ENCODE measurements around the gene KIRREL3.

Gene KIRREL3

GRCh38 chr11:126479178-126479930, 521.2 kb downstream of the KIRREL3 start:
- no peak for DNase-seq

- DNase-seq, result no peak
Observed at GRCh38 chr11:126478466-126478865, 522.1 kb downstream of the KIRREL3 start.

GRCh38 chr11:126477535-126478305, 522.9 kb downstream of the KIRREL3 start:
- peak; percentile 29 for DNase-seq

DNA sequence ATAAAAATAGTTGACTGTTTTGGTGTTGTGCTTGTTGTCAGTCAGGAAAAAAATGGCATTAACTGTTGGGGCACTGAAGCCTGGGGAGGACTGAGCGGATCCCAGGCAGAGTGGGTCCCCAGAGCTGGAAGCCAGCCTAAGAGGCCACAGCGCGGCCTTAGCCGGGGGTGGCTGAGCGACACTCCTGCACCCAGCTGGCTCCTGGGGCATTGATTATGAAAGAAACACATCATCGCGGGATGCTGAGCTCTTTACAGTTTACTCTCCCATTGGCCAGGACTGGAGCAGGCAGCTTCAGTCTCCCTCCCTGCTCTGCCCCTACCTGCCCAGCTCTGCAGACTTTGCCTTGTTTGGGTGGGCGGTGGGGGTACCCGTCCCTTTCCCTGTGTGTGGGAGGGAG, 523.6 kb downstream of the KIRREL3 start:
- no peak for DNase-seq

- no peak for DNase-seq
Observed at GRCh38 chr11:126476266-126476924, 524.2 kb downstream of the KIRREL3 start.

GRCh38 chr11:126475014-126475991, 525.3 kb downstream of the KIRREL3 start:
- DNase-seq, result no peak

- DNase-seq, result no peak
Observed at GRCh38 chr11:126474220-126474619, 526.4 kb downstream of the KIRREL3 start.

DNA sequence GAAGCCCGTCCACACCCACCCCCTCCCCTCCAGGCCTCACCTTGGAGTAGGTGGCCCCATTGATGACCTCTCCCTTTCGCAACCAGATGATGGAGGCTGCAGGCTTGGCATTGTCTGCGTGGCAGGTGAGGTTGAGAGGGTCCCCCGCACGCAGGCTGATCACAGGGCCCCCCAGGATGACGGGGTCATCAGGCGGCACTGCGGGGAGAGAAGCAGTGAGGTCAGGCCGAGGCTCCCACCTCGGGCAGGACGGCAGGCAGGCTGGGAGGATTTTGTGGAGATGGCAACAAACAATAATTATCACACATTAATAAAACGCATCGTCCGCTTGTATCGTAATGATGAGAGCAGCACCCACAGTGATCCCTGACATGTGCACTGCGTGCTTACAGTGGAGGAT, 527.3 kb downstream of the KIRREL3 start:
- no peak for DNase-seq

DNA sequence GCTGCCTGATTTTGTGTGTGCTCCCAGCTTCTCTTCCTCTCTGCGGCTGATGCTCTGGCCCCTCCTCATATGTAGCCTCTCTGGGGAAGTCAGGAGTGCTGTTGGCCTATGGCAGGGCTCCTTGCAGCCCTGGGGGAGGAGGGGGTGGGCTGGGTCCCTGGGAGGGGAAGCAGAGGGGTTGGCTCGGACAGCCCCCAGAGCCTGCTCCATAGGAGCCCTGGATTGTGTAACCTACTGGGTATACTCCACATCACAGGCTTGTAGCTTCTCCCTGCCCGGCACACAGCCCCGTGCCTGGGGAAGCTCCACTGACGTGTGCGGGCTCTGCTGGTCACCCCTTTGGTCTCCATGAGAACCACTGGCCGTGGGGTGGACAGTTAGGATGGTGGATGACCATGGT, 531.3 kb downstream of the KIRREL3 start:
- DNase-seq, result no peak

DNA sequence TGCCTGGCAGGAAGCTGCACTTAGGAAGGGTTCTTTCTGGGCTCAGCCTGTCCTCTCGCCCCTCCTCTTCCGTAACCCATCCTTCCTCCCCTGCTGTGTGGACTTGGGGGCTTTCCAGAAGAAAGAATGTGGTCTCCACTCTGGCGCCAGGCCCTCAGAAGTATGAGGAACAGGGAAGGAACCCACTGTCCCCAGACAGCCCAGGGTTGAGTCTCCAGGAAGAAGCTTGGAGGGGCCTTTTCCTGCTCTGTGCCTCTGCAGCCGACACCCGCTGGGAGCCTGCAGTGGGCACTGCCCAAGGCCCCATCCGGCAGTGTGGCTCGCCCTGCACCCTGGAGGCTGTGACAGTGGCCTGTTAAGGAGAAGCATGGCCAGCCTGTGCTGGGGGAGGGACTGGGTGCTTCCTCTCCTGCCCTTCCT, 532.5 kb downstream of the KIRREL3 start:
- no peak for DNase-seq

DNA sequence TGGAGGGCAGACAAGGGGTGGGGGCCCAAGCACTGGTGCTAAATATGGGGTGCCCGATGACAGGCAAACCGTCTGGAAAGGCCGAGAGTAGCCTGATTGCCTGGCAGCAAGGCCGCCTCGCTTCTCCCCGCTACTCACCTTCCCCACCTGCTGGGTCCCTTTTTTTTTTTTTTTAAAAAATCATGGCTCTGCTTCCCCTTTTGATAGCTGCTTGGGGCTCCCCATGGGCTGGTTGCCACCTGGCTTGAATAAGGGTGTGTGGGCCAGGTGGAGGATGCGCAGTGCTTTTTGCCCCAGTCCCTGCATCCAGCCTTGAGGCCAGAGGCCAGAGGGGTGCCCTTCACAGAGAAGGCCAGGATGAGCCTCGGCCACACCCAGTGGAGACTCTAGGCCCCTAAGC, 533.1 kb downstream of the KIRREL3 start:
- no peak for DNase-seq

- DNase-seq, result no peak
Observed at GRCh38 chr11:126467046-126467370, 533.6 kb downstream of the KIRREL3 start.

DNA sequence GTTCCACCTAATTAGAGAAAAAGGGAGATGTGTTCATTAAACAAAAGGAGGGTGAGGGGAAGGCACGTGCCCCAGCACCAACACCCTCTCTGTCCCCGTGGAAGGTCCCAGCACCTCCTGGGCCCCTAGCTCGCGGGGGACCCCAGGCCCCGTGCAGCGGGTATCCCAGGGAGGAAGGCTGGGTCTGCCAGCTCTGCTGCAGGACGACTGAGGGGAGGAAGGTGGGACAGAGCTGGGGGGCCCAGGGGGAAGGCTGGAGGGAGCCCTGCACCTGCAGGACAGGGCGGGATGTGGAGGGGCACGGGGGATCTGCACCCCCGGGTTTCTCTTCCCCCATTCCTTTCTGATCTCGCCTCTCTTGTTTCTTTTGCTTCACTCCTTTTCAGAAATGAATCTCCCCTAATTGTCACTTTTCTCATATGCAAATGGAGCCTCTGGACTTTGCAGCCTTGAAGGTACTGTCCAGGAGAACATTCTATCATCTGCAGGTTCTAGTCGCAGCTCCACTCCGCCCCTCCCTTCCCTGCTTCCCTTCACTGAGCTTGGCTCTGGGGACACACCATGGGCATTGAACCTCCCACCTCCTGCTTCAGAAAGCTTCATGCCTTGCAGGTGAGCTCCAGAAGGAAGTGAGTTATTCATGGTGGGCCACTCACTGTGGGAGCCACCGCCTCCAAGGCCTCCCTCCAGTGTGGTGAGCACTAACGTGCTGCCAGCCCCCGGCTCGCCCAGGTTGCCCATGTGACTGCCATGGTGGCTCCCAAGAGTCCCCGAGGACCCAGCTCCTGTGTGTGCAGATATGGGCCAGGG, 534.1 kb downstream of the KIRREL3 start:
- DNase-seq, result no peak

DNA sequence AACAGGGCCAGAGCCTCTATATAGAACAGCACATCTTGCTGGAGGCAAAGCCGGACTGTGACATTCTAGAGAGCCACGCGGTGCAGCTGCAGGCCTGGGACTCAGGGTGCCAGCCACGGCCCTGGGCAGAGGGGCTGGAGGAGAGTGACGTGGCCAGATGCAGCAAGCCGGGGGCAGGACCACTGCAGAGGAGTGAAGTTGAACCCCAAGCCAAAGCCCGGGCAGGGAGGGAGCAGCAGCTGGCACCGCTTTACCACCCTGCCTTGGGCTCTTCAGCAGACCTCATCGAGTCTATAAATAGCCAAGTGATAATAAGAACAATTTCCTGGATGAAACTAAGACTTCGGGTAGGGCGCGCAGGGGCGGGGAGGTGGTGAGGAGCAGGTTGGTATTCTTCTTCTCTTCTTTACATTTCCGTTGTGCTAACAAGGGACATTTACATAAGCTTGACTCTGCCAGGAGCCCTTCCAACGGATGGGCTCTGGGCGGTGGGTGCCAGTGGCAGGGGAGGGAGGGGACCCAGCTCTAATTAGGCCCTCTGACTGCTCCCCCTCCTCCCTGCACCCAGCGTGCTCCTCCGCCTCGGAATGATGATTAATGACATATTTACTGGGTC, 534.9 kb downstream of the KIRREL3 start:
- DNase-seq, result peak; percentile 29

DNA sequence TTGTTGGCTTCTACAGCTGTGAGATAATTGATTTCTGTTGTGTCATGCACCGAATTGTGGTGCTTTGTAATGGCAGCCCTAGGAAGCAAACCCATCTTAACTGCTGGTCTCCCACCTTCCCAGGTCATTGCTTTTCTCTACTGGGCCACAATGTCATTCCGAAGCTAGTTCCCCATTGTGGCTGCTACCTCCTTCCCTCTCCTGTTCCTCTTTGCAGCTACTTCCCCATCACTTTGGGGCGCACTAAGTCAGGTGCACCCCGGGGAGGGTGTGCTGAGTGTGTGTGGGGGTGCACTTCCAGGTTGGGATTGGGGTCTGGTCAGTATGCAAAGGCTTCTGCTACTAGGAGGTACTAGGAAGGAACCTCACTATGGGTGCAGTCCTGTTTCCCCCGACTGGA, 535.8 kb downstream of the KIRREL3 start:
- DNase-seq, result no peak

- no peak for DNase-seq
Observed at GRCh38 chr11:126462422-126462821, 538.1 kb downstream of the KIRREL3 start.

DNA sequence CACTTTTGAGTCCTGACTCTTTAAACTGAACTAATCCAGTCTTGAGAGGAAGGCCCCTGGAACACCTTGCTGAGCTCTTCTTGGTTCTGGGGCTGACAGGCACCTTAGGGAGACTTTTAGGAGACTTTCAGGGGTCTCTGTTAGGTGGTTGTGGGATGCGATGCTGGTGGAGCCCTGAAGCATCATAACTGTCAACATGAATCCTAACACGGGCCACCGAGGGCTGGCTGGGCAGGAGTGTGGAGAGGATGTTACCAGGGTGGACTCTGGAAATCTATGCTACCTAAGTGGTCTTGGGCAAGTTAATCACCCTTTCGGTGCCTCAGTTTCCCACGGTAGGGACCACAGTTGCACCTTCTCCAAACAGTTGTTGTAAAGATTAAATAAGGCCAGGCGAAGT, 538.6 kb downstream of the KIRREL3 start:
- no peak for DNase-seq

GRCh38 chr11:126461096-126461440, 539.5 kb downstream of the KIRREL3 start:
- DNase-seq, result no peak

DNA sequence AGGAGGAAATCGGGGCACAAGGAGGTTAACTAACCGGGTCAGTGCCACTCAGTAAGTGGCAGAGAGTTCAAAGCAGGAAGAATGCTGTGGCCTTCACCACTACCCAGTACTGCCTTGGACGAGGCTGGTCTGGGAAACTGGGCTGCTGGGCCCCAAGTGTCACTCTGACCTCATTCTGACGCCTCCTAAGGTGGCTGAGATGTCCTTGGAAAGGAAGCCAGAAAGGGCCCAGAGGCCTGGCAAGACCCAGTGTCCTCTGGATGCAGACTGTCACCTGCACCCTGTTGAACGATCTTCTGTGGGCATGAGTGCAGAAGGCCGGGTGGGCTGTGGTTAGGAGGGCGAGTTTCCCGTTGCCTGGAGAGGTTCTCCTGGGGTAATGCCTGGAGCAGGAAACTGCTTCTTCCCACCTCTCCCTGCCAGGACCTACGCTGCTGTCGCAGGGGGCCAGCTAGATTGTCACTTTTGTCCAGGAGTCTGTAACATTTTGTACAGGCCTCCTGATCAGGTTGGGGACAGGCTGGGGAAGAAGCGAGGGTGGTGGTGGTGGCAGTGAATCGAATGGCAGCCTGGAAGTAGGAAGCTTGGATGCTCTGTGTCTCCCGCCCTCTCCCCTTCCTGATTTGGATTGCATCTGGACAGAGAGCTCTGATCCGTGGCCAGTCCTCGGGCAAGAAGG, 540.0 kb downstream of the KIRREL3 start:
- no peak for DNase-seq

DNA sequence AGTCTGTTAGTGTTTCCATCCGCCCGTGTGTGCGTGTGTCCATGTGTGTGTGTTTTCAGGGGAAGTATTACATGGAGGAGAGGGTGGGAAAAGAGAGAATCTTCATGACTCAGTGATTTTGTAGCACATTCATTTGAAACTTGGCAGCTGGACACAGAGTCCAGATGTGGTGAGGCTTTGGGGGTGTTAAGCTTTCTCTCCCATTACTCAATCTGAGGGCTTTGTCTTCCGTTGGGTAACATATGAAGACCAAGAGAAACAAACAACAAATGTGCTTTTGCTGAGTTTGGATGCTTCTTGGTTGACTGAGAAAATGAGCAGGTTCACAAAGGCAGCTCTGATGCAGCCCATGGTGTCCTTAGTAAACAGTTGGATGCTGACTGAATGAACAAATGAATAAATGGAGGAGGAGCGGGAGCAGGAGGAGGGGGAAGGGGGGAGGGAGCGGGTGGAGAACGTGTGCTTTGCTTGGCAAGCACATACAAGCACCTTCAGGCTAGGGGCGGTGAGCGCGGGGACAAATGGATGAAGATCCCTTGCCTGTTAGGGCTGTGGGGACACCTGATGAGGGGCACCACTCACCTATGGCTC, 540.8 kb downstream of the KIRREL3 start:
- DNase-seq, result no peak

- DNase-seq, result no peak
Observed at GRCh38 chr11:126457817-126458216, 542.8 kb downstream of the KIRREL3 start.

All from activated CD4-positive, alpha-beta T cell treated with anti-CD3 and anti-CD28 coated beads, Interleukin-2, amount 50 U/mL, for 16 hours (primary cell).